K562 (cell line): Measurements from ENCODE around the gene PTCD3. TPM values are rescaled to one million over a fixed set of nuclear protein-coding genes. Genes with fewer than 3 reads are reported as not detected.

Experiments
- ATAC-seq: fragments of 200-7000 bp; cut with Tn5 transposase; 3 replicates; pipeline ENCODE4 v1.9.1; 2020; ENCODE audit warnings: moderate library complexity
- BruUV-seq: library from RNA; stranded (reverse); fragments of 400-500 nt; replicated peaks from 2 replicates; lab custom pipeline; 2021; lab: Mats Ljungman, UMichigan
- CTCF ChIA-PET: fragments of 300-600 bp; formaldehyde crosslinking; extraction: SDS; loops from one replicate; lab custom pipeline; 2021; ENCODE audit warnings: low intra/inter-chr PET ratio; lab: Yijun Ruan, JAX
- POLR2A ChIA-PET: fragments of 300-600, 350-650 bp; sonication (Branson Sonifier 250); formaldehyde crosslinking; extraction: SDS; loops from one replicate; lab custom pipeline; 2021; ENCODE audit warnings: antibody characterized with exemption, inconsistent platforms; lab: Yijun Ruan, JAX
- DNase-seq, 4 experiments: peaks; one replicate each; pipeline versions ENCODE4 v3.0.0 to v3.0.0-alpha.2; 2011 to 2018; ENCODE audit warnings: low spot score in 3 of 4, mixed read lengths in 3 of 4; ENCODE audit errors: extremely low read depth in 1 of 4
- FAIRE-seq: peaks from 2 replicates; lab custom pipeline; 2011; peaks lifted over from hg19 to GRCh38; lab: Jason Lieb, UNC
- H2AFZ ChIP-seq: 2 replicates; pipeline ENCODE4 v1.6.0; 2011; ENCODE audit warnings: low read depth, low read length, control low read depth, inconsistent platforms
- H3K27ac ChIP-seq: fragments of 200-600 bp; 3 replicates; pipeline ENCODE4 v1.8.0; 2011; ENCODE audit warnings: low read depth, mild to moderate bottlenecking, control low read depth, inconsistent platforms, low read length, moderate library complexity, mixed read lengths; ENCODE audit errors: extremely low read depth
- H3K27me3 ChIP-seq, 2 experiments: fragments of 300-600 bp in 1 of 2; 2 replicates in 1 of 2; 3 replicates in 1 of 2; pipeline versions ENCODE4 v1.6.0 to v1.8.0; 2011; ENCODE audit warnings: inconsistent platforms in 2 of 2, low read length in 2 of 2, mild to moderate bottlenecking in 1 of 2, mixed read lengths in 1 of 2, moderate library complexity in 1 of 2; ENCODE audit not compliant: control insufficient read depth in 2 of 2, insufficient read depth in 2 of 2
- H3K36me3 ChIP-seq: fragments of 300-600 bp; 3 replicates; pipeline ENCODE4 v1.8.0; 2011; ENCODE audit warnings: mild to moderate bottlenecking, low read length, inconsistent platforms; ENCODE audit not compliant: control insufficient read depth, insufficient read depth
- H3K4me1 ChIP-seq, 2 experiments: fragments of 200-600 bp in 1 of 2; replicated peaks in 1 of 2; 2 replicates in 1 of 2; 3 replicates in 1 of 2; pipeline versions ENCODE4 v1.5.1 to v1.8.0; 2011; ENCODE audit warnings: inconsistent platforms in 2 of 2, low read length in 2 of 2, mild to moderate bottlenecking in 1 of 2, mixed read lengths in 1 of 2, moderate library complexity in 1 of 2; ENCODE audit not compliant: control insufficient read depth in 2 of 2, insufficient read depth in 2 of 2
- H3K4me2 ChIP-seq: 2 replicates; pipeline ENCODE4 v1.6.1; 2011; ENCODE audit warnings: low read length, control low read depth, inconsistent platforms, mixed read lengths; ENCODE audit not compliant: insufficient read depth
- H3K4me3 ChIP-seq: fragments of 200-600 bp; sonication (generic), shearing (Covaris generic); 2 replicates; pipeline ENCODE4 v1.5.1; 2016; ENCODE audit warnings: control low read depth, inconsistent platforms
- H3K79me2 ChIP-seq: fragments of 200-600 bp; 3 replicates; pipeline ENCODE4 v1.8.0; 2011; ENCODE audit warnings: low read length, inconsistent platforms; ENCODE audit not compliant: control insufficient read depth, insufficient read depth
- H3K9ac ChIP-seq, 2 experiments: 2 replicates each; pipeline versions ENCODE4 v1.6.0 to v1.6.1; 2011; ENCODE audit warnings: low read depth in 2 of 2, low read length in 2 of 2, control low read depth in 1 of 2, inconsistent platforms in 1 of 2, mild to moderate bottlenecking in 1 of 2, mixed read lengths in 1 of 2; ENCODE audit not compliant: insufficient read depth in 1 of 2
- H3K9me1 ChIP-seq: one replicate; pipeline ENCODE4 v1.6.0; 2011; ENCODE audit warnings: inconsistent platforms, mild to moderate bottlenecking, low read length, moderate library complexity; ENCODE audit not compliant: control insufficient read depth, insufficient read depth
- H3K9me3 ChIP-seq: replicated peaks from 2 replicates; pipeline ENCODE4 v1.5.1; 2011; ENCODE audit warnings: low read depth, low read length, inconsistent platforms; ENCODE audit not compliant: control insufficient read depth, insufficient read depth
- H4K20me1 ChIP-seq: replicated peaks from 2 replicates; pipeline ENCODE4 v1.6.1; 2011; ENCODE audit warnings: low read length, inconsistent platforms, mixed read lengths; ENCODE audit not compliant: control insufficient read depth, insufficient read depth
- ELK3 ChIP-seq: fragments of 450-650 bp; formaldehyde crosslinking; IDR thresholded peaks from 2 replicates; pipeline ENCODE4 v1.4.0; 2020; ENCODE audit warnings: mild to moderate bottlenecking
- ESRRB ChIP-seq: fragments of 250-450 bp; sonication (Bioruptor Pico); IDR thresholded peaks from 2 replicates; pipeline ENCODE4 v1.5.0; 2020; ENCODE audit warnings: mild to moderate bottlenecking, moderate library complexity, borderline replicate concordance
- HLTF ChIP-seq: fragments of 450-650 bp; IDR thresholded peaks from 2 replicates; pipeline ENCODE4 v1.6.1; 2016
- RAD21 ChIP-seq, 2 experiments: fragments of 250-450 bp in 1 of 2; fragments of 450-650 bp in 1 of 2; sonication (Bioruptor Pico) in 1 of 2; formaldehyde crosslinking in 1 of 2; IDR thresholded peaks in 1 of 2; conservative IDR thresholded peaks in 1 of 2; 2 replicates each; pipeline versions ENCODE4 v1.4.0 to v1.8.0; 2020 to 2022; ENCODE audit warnings: mild to moderate bottlenecking in 2 of 2, moderate library complexity in 1 of 2
- SREBF1 ChIP-seq: fragments of 150-350 bp; IDR thresholded peaks from 2 replicates; pipeline ENCODE4 v1.6.1; 2014; ENCODE audit warnings: antibody characterized with exemption, low read depth, low read length, borderline replicate concordance
- ZC3H4 ChIP-seq: sonication (generic); formaldehyde crosslinking; IDR thresholded peaks from 2 replicates; pipeline ENCODE4 v1.9.0; 2021; ENCODE audit warnings: missing genetic modification reagents, borderline replicate concordance
- ZKSCAN8 ChIP-seq: fragments of 200-800 bp; sonication (Bioruptor generic); IDR thresholded peaks from 2 replicates; pipeline ENCODE4 v1.6.1; 2016; ENCODE audit warnings: missing genetic modification characterization, missing compliant biosample characterization
- ZNF316 ChIP-seq: fragments of 450-650 bp; IDR thresholded peaks from 2 replicates; pipeline ENCODE4 v1.6.1; 2016
- WGBS: fragments of 100-300 bp; shearing (Covaris generic); methylation state at CpG from one replicate; pipeline ENCODE4 v1.1.6; 2016; ENCODE audit warnings: low coverage, mixed read lengths; ENCODE audit not compliant: insufficient coverage; ENCODE audit errors: missing lambda C conversion rate; 5-methylcytosine and 5-hydroxymethylcytosine counted together
- in situ Hi-C: fragments of 300-500 bp; cut with MboI; formaldehyde crosslinking; loops from 4 replicates; pipeline ENCODE4 v1.15.0; 2018; ENCODE audit warnings: inconsistent platforms, mixed read lengths
- intact Hi-C: fragments of 100-400 bp; cut with micrococcal nuclease; formaldehyde crosslinking; loops from 2 replicates; pipeline ENCODE4 v1.14.2; 2022
- polyA plus RNA-seq, 8 experiments: library from polyadenylated mRNA; depleted of rRNA in 4 of 8; stranded (reverse) in 5 of 8; unstranded in 3 of 8; fragments of >200 nt; fragmentation: Nextera tagmentation in 2 of 8; fragmentation: Illumina TruSeq in 1 of 8; extraction: Ambion mirVana in 2 of 8; extraction: Trizol in 1 of 8; gene quantifications; 2 replicates each; pipeline versions ENCODE4 v1.2.1 to v1.2.3, GENCODE V29; 2011 to 2014; ENCODE audit warnings: inconsistent platforms in 1 of 8, missing spikeins in 1 of 8
- total RNA-seq, 7 experiments: library from RNA; depleted of rRNA in 6 of 7; stranded (reverse); fragments of >200 nt in 6 of 7; fragmentation: Illumina TruSeq in 2 of 7; extraction: Trizol in 2 of 7; gene quantifications; 2 replicates each; pipeline versions ENCODE4 v1.2.1 to v1.2.3, GENCODE V29; 2011 to 2021; ENCODE audit warnings: low replicate concordance in 1 of 7
- TF ChIP-seq, protein P1 (sequence below): sonication (generic); formaldehyde crosslinking; IDR thresholded peaks from 2 replicates; pipeline ENCODE4 v1.8.1; 2023; ENCODE audit warnings: mild to moderate bottlenecking, missing genetic modification reagents
- TF ChIP-seq, protein P2 (sequence below): fragments of 450-650 bp; IDR thresholded peaks from 2 replicates; pipeline ENCODE4 v1.6.1; 2016
- TF ChIP-seq, protein P3 (sequence below): conservative IDR thresholded peaks from 2 replicates; pipeline ENCODE4 v1.6.1; 2011; ENCODE audit warnings: low read depth, mild to moderate bottlenecking, low read length; ENCODE audit not compliant: control insufficient read depth
- TF ChIP-seq, protein P4 (sequence below): fragments of 450-650 bp; formaldehyde crosslinking; conservative IDR thresholded peaks from 2 replicates; pipeline ENCODE4 v1.4.0; 2022; ENCODE audit warnings: mild to moderate bottlenecking, missing genetic modification characterization

The PTCD3 gene
- total and polyA plus RNA-seq, 9 of the 15 experiments (the other 6 are each of a cell fraction or from before 2014, with no cell fraction given): 65.2 to 241 (median 172) TPM

DNA sequence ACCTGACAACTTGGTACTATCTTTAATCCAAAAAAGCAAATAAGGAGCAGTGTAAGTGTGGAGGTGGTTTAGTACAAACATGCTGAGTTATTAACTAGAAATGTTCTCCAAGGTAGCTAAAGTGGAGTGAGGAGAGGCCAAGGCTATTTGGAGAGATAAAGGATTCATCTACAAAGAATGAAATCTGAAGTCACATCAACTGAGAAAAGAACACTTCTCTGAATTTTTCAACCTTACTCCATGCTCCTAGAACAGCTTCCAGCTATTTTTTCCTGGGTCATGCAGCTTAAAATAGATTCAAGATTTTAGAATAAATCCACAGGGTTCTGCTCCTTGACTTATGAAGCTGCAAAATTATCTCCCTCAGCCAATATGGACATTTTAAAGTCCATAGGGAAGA is 70.6 kb downstream of the PTCD3 start (continued):
- TF ChIP-seq, protein P1, sequence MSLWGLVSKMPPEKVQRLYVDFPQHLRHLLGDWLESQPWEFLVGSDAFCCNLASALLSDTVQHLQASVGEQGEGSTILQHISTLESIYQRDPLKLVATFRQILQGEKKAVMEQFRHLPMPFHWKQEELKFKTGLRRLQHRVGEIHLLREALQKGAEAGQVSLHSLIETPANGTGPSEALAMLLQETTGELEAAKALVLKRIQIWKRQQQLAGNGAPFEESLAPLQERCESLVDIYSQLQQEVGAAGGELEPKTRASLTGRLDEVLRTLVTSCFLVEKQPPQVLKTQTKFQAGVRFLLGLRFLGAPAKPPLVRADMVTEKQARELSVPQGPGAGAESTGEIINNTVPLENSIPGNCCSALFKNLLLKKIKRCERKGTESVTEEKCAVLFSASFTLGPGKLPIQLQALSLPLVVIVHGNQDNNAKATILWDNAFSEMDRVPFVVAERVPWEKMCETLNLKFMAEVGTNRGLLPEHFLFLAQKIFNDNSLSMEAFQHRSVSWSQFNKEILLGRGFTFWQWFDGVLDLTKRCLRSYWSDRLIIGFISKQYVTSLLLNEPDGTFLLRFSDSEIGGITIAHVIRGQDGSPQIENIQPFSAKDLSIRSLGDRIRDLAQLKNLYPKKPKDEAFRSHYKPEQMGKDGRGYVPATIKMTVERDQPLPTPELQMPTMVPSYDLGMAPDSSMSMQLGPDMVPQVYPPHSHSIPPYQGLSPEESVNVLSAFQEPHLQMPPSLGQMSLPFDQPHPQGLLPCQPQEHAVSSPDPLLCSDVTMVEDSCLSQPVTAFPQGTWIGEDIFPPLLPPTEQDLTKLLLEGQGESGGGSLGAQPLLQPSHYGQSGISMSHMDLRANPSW (CRISPR knock-in tag): no peak
- TF ChIP-seq SREBF1 (no peak), ELK3 (CRISPR knock-in tag) (no peak), ZKSCAN8 (CRISPR knock-in tag) (no peak)

- in situ Hi-C loops: no loop called here
- TF ChIP-seq ESRRB (CRISPR knock-in tag) (no peak), RAD21 (CRISPR knock-in tag; conservative IDR thresholded peaks at IDR 0.05 in 1 of 2, IDR thresholded peaks at IDR 0.05 in 1 of 2) (no peak), ZNF316 (no peak), HLTF (no peak), ZC3H4 (no peak)
- TF ChIP-seq, protein P2, sequence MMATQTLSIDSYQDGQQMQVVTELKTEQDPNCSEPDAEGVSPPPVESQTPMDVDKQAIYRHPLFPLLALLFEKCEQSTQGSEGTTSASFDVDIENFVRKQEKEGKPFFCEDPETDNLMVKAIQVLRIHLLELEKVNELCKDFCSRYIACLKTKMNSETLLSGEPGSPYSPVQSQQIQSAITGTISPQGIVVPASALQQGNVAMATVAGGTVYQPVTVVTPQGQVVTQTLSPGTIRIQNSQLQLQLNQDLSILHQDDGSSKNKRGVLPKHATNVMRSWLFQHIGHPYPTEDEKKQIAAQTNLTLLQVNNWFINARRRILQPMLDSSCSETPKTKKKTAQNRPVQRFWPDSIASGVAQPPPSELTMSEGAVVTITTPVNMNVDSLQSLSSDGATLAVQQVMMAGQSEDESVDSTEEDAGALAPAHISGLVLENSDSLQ: peak; percentile 54; the same call in 1 of the 2 replicates
- TF ChIP-seq, protein P3, sequence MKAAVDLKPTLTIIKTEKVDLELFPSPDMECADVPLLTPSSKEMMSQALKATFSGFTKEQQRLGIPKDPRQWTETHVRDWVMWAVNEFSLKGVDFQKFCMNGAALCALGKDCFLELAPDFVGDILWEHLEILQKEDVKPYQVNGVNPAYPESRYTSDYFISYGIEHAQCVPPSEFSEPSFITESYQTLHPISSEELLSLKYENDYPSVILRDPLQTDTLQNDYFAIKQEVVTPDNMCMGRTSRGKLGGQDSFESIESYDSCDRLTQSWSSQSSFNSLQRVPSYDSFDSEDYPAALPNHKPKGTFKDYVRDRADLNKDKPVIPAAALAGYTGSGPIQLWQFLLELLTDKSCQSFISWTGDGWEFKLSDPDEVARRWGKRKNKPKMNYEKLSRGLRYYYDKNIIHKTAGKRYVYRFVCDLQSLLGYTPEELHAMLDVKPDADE: no peak
- TF ChIP-seq, protein P4, sequence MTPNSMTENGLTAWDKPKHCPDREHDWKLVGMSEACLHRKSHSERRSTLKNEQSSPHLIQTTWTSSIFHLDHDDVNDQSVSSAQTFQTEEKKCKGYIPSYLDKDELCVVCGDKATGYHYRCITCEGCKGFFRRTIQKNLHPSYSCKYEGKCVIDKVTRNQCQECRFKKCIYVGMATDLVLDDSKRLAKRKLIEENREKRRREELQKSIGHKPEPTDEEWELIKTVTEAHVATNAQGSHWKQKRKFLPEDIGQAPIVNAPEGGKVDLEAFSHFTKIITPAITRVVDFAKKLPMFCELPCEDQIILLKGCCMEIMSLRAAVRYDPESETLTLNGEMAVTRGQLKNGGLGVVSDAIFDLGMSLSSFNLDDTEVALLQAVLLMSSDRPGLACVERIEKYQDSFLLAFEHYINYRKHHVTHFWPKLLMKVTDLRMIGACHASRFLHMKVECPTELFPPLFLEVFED (CRISPR knock-in tag): no peak
- Histone ChIP-seq H3K4me3 (no peak overlapping the region), H3K27me3 (no peaks in the 10 kb centered on the region), H3K9me1 (no peaks in the 10 kb centered on the region), H3K4me1 (peaks cover 14 to 60% of the 10 kb centered on the region in 2 experiments), H3K9ac (no peak overlapping the region), H3K79me2 (peaks cover 99% of the 10 kb centered on the region), H3K36me3 (peaks cover 48% of the 10 kb centered on the region), H3K4me2 (peak overlapping the region; percentile 35), H2AFZ (no peak overlapping the region), H4K20me1 (peaks cover 7% of the 10 kb centered on the region; the same call in 1 of the 2 replicates), H3K9me3 (no peaks in the 10 kb centered on the region), H3K27ac (peak overlapping the region; percentile 19)
- WGBS: 44% methylated on average over 1 of the region's 1 CpG
- ATAC-seq (peak; percentile 21; the same call in 2 of the 3 replicates), FAIRE-seq (peak; percentile 56), DNase-seq (no peak)
- ChIA-PET POLR2A (interaction anchor here (0.5 to 4.5 kb wide), 9 partner anchors 9 to 558 kb away, joined by 3 to 46 read pairs (median 4); partner anchors contain the start of genes IMMT, POLR1A and PTCD3), CTCF (no interaction called here)
- no TSS peak for BruUV-seq
- intact Hi-C loops: no loop called here
Measured at GRCh38 chr2:86185517-86186212, 79.6 kb downstream of the PTCD3 start.
